ENCODE measurements around the gene HBS1L. TPM values are rescaled to one million over a fixed set of nuclear protein-coding genes. Genes with fewer than 3 reads are reported as not detected.

Gene HBS1L
- total RNA-seq, 4 donors from 2014 or later, result 39.2 to 54.8 (median 47.0) TPM

DNA sequence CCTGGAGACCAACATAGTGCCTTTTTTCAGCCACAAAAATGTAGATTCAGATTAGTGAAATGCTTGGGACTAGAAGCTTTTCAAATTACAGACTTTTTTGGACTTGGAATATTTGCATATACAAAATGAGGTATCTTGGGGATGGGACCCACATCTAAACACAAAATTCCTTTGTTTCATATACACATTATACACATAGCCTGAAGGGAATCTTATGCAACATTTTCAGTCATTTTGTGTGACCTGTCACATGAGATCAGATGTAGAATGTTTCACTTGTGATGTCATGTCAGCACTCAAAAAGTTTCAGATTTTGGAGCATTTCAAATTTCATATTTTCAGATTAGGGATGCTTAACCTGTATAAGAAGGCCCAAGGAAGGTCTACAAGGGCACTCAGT lies 60.2 kb downstream of the HBS1L start:
- ATAC-seq (ENCODE audit: low FRiP score), result no peak
- DNase-seq (ENCODE audit: low spot score), result no peak
- TF ChIP-seq, protein P1, sequence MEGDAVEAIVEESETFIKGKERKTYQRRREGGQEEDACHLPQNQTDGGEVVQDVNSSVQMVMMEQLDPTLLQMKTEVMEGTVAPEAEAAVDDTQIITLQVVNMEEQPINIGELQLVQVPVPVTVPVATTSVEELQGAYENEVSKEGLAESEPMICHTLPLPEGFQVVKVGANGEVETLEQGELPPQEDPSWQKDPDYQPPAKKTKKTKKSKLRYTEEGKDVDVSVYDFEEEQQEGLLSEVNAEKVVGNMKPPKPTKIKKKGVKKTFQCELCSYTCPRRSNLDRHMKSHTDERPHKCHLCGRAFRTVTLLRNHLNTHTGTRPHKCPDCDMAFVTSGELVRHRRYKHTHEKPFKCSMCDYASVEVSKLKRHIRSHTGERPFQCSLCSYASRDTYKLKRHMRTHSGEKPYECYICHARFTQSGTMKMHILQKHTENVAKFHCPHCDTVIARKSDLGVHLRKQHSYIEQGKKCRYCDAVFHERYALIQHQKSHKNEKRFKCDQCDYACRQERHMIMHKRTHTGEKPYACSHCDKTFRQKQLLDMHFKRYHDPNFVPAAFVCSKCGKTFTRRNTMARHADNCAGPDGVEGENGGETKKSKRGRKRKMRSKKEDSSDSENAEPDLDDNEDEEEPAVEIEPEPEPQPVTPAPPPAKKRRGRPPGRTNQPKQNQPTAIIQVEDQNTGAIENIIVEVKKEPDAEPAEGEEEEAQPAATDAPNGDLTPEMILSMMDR (IDR thresholded peaks at IDR 0.05), result no peak

DNA sequence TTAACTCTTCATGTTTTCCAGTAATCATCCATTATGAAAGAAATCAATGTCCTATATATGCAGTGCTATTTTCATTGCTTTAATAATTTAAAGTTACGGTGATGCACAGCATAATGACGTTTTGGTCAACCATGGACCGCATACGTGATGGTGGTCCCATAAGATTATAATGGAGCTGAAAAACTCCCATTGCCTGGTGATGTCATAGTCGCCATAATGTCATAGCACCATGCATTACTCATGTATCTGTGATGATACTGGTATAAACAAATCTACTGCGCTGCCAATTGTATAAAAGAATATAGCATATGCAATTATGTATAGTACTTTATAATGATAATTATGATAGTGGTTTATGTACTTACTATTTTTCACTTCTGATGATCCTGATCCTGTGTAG lies 62.5 kb downstream of the HBS1L start:
- no peak for ATAC-seq (ENCODE audit: low FRiP score)
- TF ChIP-seq, protein P1 (IDR thresholded peaks at IDR 0.05), result no peak
- DNase-seq (ENCODE audit: low spot score), result no peak

DNA sequence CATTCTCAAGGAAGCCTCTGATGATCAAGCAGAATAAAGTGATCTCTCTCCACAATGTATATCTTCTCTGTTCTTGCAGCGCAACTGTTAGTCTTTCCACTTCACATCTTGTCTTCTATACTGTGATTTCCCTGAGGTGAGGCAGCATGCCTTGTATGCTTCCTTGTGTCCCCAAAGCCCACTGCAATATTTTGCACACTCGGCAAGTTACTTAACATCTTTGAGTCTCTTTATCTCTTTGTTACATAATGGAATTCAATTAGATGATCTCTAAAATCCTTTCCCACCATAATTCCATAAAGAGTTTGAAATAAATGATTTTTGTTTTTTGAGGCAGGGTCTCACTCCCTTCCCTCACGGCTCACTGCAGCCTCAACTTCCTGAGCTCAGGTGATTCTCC lies 64.4 kb downstream of the HBS1L start:
- DNase-seq (ENCODE audit: low spot score), result no peak
- no peak for ATAC-seq (ENCODE audit: low FRiP score)
- TF ChIP-seq, protein P1 (IDR thresholded peaks at IDR 0.05), result no peak

DNA sequence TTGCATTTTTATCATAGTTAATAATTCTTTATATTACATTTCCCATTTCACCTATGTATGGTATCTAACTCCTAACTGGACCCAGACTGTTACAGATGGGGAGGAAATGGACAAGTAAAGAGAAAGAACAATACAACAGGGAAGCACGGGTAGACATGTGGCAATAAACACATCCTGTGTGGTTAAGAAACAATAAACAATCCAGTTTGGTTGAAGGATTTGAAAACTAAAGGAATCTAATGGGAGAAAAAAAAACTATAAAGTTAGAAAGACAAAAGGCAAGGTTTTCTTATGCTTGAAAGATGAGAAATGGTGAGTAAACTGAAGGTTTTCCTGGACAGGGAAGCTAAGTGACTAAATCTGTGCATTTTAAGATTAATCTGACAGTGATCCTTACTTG lies 69.8 kb downstream of the HBS1L start:
- TF ChIP-seq, protein P1 (IDR thresholded peaks at IDR 0.05), result no peak
- DNase-seq (ENCODE audit: low spot score) (no peak), ATAC-seq (ENCODE audit: low FRiP score) (no peak)

DNA sequence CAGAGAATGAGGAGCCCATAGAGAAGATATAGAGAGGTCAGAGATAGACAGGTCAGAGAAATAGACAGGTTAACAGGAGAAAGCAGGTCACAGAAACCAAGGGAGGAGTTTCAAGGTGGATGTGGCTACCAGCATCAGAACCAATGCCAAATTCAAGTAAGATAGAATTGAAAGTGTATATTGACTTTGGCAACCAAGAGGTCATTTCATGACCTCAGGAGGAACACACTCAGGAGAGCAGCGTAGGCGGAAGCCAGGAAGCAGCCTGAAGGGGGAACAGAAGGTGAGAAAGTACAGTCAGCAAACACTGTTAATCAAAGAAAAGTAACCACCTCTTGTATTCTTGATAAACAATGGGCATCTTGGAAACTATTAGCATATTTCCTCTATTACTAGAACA lies 70.8 kb downstream of the HBS1L start:
- DNase-seq (ENCODE audit: low spot score), result no peak
- TF ChIP-seq, protein P1 (IDR thresholded peaks at IDR 0.05), result no peak
- ATAC-seq (ENCODE audit: low FRiP score), result no peak

DNA sequence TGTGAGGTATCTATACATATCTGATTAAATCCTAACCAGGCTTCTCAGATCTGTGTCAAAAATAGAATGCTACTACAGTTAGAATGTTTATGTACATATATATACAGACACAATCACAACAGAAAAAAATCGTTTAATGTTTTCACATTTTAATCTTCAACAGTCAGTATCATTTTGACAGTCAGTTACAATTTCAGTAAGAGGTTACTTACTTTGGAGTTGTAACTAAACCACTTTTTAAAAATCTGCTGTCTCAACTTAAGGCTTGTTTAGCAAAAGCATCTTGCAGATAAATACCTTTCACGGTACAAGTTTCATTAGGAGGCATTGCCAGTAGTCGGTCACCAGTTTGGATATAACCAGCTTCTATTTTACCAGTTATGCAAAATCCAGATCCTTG lies 72.5 kb downstream of the HBS1L start:
- TF ChIP-seq, protein P1 (IDR thresholded peaks at IDR 0.05), result no peak
- DNase-seq (ENCODE audit: low spot score), result no peak
- no peak for ATAC-seq (ENCODE audit: low FRiP score)

DNA sequence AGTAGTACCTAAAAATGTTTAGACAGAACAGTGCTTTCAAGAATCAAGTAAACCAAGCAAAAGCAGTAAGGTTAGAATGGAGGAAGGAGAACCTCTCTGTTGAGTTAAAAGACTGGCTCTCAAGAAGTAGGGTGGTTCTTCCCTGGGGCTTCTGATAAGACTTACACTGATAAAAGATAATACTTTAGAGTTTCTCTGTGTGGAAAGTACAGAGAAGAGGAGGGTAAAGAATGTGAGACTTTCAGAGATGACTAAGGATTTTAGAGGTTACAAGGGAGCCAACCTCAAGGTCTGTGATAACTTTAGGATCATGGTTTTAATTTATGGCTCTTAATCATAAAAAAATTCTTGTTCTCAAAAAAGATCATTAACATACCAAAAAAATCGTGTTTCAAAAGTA lies 73.8 kb downstream of the HBS1L start:
- ATAC-seq (ENCODE audit: low FRiP score) (peak; percentile 28), DNase-seq (ENCODE audit: low spot score) (no peak)
- TF ChIP-seq, protein P1 (IDR thresholded peaks at IDR 0.05), result no peak
